Muscle of arm (tissue), 12 donors: ENCODE results near the gene PALLD. TPM values are rescaled to one million over a fixed set of nuclear protein-coding genes. Genes with fewer than 3 reads are reported as not detected.
"Not testable (repeated sequence)": the region's sequence is repeated elsewhere in the genome, so short reads cannot be mapped to it uniquely, and the experiment has no call there.

ENCODE experiments used
- DNase-seq: peaks from one replicate; pipeline ENCODE4 v3.0.0-alpha.2; 2013
- polyA plus RNA-seq, 12 donors: library from polyadenylated mRNA; unstranded; fragments of 120-200 nt; gene quantifications; one replicate each; pipeline ENCODE4 v1.2.1, GENCODE V29; 2013; ENCODE audit not compliant: insufficient read length in 12 of 12

PALLD gene
- polyA plus RNA-seq, 12 donors, result 114 to 205 (median 160) TPM; not detected in 1

DNA sequence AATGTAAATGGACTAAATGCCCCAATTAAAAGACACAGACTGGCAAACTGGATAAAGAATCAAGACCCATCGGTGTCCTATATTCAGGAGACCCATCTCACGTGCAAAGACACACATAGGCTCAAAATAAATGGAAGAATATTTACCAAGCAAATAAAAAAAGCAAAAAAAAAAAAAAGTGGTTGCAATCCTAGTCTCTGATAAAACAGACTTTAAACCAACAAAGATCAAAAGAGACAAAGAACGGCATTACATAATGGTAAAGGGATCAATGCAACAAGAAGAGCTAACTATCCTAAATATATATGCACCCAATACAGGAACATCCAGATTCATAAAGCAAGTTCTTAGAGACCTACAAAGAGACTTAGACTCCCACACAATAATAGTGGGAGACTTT, 440.6 kb downstream of the PALLD start:
- not testable (repeated sequence) for DNase-seq

DNA sequence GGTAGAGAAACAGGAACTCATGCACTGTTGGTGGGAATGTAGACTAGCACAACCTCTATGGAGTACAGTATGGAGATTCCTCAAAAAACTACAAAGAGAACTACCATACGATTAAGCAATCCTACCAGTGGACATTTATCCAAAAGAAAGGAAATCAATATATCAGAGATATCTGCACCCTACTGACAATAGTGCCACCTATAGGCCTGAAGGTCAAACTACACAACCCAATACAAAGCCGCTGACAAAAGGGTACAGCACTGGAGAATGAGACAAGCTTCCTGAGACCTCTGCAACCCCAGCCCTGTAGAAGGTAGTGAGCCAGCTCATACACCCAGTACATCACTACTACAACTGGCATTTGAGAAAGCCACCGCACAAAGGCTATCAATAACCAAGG, 446.1 kb downstream of the PALLD start:
- no peak for DNase-seq

DNA sequence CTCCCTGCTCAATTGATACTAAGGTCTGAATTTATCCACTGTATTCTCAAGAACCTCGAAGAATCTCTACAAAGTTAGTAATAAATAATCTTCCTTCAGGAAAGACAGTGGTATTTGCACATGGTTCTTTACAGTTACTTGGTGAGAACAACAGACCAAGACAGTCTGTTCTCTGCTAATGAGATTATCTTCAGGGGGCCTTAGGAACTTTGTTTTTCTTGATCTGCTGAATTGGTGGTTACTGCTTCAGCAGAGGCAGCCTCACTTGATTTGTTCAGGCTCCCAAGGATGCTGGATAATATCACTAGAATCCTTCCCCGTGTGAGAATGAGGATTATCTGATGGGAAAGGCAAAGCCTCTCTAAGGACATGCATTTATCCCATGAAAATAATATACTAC, 448.4 kb downstream of the PALLD start:
- DNase-seq, result no peak

DNA sequence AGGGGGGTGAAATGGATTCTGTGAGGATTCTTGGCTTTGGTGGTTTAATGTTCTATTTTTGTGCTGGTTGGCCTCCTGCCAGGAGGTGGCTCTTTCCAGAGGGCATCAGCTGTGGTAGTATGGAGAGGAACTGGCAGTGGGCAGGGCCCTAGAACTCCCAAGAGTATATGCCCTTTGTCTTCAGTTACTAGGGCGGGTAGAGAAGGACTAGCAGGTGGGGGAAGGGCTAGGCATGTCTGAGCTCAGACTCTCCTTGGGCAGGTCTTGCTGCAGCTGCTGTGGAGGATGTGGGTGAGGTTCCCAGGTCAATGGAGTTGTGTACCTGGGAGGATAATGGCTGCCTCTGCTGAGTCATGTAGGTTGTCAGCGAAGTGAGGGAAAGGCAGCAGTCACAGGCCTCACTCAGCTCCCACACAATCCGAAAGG, 456.0 kb downstream of the PALLD start:
- DNase-seq, result not testable (repeated sequence)

DNA sequence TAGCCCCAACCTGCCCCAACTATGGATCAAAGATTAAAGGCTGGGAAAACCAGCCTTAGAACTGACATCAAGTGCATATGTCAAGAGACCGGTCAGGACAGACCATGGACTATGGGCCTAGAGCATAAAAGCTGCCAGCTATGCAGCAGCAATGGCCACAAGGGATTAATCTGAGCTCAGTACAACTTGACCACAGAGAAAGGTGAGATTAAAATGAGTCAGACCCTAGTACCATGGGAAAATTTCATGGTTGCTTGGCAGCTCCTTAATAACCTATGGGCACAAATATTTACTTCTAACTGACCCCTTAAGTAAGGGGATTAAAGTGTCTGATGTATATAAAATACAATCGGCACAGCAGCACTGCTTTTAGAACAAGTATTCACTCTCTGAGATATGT, 458.8 kb downstream of the PALLD start:
- DNase-seq, result no peak

DNA sequence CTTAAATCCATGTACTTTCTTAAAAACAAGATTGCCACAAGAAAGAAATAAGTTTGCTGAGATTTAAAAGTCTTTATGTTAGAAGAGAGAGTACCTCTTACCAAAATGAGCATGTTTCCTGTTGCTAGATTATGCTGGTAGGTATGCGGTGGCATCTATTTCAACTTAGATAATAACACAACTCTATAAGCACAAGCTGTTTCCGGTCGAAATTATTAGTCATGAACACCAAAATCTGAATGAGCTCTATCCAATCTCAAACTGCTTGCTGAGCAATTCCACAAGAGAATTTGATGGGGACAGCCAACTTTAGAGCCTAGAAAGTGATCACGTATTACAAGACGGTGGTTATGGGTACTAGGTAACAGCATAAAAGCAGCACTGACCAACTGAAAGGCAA, 463.9 kb downstream of the PALLD start:
- no peak for DNase-seq

DNA sequence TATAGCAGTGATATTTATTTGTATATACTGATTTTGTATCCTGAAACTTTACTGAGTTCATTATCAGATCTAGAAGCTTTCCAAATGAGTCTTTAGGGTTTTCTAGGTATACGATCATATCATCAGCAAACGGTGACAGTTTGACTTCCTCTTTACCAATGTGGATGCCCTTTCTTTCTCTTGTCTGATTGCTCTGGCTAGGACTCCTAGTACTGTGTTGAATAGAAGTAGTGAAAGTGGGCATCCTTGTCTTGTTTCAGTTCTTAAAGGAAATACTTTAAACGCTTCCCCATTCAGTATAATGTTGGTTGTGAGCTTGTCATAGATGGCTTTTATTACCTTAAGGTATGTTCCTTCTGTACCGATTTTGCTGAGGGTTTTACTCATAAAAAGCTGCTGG, 475.7 kb downstream of the PALLD start:
- DNase-seq, result no peak

Other genes with a start within 250 kb of the PALLD start
- gene DDX60, start 178.3 kb upstream of the PALLD start, polyA plus RNA-seq, result 10 to 100 TPM in 1 of 12 donors, 1 to 10 TPM in 10, not detected in 1; 4.4 to 32.0 (median 5.5) TPM
- 10 to 100 TPM in 4 of 12 donors, 1 to 10 TPM in 7, not detected in 1; 5.2 to 15.2 (median 8.8) TPM for gene DDX60L, start 16.6 kb upstream of the PALLD start, polyA plus RNA-seq